GM18909 (cell line): ENCODE results near the gene HELZ.
"Not testable (repeated sequence)": the region's sequence is repeated elsewhere in the genome, so short reads cannot be mapped to it uniquely, and the experiment has no call there.

ENCODE experiments used
- ATAC-seq: cut with Tn5 transposase; IDR thresholded peaks from one replicate; pipeline ENCODE4 v1.9.1; 2021; ENCODE audit warnings: mild to moderate bottlenecking; ENCODE audit not compliant: unreplicated experiment, poor library complexity

HELZ gene, protein sequence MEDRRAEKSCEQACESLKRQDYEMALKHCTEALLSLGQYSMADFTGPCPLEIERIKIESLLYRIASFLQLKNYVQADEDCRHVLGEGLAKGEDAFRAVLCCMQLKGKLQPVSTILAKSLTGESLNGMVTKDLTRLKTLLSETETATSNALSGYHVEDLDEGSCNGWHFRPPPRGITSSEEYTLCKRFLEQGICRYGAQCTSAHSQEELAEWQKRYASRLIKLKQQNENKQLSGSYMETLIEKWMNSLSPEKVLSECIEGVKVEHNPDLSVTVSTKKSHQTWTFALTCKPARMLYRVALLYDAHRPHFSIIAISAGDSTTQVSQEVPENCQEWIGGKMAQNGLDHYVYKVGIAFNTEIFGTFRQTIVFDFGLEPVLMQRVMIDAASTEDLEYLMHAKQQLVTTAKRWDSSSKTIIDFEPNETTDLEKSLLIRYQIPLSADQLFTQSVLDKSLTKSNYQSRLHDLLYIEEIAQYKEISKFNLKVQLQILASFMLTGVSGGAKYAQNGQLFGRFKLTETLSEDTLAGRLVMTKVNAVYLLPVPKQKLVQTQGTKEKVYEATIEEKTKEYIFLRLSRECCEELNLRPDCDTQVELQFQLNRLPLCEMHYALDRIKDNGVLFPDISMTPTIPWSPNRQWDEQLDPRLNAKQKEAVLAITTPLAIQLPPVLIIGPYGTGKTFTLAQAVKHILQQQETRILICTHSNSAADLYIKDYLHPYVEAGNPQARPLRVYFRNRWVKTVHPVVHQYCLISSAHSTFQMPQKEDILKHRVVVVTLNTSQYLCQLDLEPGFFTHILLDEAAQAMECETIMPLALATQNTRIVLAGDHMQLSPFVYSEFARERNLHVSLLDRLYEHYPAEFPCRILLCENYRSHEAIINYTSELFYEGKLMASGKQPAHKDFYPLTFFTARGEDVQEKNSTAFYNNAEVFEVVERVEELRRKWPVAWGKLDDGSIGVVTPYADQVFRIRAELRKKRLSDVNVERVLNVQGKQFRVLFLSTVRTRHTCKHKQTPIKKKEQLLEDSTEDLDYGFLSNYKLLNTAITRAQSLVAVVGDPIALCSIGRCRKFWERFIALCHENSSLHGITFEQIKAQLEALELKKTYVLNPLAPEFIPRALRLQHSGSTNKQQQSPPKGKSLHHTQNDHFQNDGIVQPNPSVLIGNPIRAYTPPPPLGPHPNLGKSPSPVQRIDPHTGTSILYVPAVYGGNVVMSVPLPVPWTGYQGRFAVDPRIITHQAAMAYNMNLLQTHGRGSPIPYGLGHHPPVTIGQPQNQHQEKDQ (N-terminal part only)

DNA sequence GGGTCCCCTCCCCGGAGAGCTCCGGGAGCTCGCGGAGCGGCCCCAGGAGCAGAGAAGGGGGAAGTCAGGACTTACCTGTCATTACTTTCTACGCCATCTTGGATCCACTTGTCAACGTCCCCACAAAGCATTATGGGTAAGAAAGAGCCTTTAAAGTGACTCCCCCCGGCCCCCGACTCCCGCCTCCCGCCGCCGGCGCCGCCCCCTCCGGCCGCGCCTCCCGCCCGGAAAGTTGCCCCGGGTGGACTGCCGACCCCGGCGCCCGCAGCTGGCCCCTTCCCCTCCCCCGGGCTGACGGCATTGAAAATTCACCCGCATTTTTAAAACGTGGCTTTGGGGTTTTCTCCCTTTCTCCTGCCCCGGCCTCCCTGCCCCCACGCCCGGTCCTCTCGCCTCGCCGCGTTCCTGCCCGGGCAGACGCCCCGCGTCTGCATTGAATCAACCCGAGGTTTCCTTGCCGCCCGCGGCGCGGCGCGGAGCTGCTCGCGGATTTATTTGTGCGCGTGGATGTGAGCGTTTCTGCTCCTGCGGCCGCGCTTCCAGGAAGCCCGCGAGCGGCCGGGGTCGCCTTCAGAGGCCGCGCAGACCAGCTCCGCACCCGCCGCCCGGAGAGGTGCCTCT lies at the start of gene HELZ:
TSS of gene HELZ (minus strand) at position 124 of the 621 bp plus-strand sequence. CDS start 26,392 bp downstream, outside the sequence.
- ATAC-seq, result peak; percentile 52

DNA sequence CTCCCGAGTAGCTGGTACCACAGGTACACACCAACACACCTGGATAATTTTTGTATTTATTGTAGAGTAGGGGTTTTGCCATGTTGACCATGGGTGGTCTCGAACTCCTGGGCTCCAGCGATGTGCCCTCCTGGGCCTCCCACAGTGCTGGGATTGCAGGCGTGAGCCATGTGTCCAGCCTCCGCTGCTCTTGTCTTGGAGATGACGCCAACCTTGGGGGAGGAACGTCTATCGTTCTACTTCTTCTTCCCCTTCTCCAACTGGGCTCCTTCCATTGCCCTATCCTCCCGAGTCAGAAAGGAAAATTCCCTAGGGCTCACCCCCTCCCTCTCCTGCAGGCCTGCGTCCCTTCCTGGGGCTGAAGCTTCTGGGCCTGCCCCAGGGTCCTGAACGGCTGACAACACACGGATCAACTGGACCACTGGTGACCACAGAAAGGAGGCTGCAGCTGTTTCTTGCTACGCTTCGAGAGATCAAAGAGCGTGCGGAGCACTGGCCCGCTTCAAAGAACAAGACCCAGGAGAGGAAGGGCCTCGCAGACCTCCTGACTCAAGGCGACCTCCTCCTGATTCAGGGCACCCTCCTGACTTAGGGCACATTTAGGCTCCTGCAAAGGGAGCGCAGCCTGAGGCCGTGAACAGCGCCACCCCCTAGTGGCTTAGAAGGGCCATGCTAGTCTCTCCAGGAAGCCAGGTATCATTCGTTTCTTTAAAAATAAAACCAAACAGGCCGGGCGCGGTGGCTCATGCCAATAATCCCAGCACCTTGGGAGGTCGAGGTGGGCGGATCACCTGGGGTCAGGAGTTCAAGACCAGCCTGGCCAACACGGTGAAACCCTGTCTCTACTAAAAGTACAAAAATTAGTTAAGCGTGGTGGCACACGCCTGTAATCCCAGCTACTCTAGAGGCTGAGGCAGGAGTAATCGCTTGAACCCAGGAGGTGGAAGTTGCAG lies 48.5 kb upstream of the HELZ start:
- ATAC-seq, result peak; percentile 80

DNA sequence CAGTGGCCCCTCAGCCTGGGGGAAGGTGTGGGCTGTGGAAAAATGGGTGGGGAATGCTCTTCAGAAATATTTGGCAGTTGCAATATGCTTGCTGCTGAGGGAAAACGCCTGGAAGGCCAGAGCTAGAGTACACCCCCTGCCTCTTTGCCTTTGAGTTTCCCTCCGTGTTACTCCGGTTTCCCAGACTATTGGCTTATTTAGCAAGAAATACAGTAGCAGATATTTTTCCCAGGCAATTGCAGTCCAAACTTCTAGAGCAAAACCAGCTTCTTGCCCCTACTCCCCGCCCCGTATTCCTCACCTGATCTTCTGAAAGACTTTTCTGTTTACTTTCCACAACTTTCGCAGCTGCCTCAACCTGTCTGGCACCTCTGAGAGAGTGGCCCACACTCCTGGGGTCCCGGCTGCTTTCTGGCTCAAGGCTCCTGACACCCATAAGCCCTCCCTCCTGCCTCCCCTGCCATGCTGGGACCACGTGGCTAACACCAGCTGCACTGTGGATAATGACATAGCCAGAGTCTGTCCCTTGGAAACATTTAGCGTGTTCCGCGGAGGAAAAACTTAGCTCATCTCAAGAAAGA lies 45.8 kb upstream of the HELZ start:
- no peak for ATAC-seq

DNA sequence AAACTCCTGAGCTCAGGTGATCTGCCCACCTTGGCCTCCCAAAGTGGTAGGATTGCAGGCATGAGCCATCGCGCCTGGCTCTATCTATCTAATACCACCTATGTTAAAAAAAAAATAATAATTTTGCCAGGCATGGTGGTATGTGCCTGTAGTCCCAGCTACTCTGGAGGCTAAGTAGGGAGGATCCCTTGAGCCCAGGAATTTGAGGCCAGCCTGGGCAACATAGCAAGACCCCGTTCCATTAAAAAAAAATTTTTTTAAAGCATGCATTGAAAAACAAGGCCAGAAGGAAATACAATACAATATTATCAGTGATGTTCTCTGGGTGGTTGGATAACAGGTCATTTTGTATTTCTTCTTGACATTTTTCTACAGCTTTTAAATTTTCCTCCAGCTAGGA lies 45.2 kb upstream of the HELZ start:
- ATAC-seq, result no peak

DNA sequence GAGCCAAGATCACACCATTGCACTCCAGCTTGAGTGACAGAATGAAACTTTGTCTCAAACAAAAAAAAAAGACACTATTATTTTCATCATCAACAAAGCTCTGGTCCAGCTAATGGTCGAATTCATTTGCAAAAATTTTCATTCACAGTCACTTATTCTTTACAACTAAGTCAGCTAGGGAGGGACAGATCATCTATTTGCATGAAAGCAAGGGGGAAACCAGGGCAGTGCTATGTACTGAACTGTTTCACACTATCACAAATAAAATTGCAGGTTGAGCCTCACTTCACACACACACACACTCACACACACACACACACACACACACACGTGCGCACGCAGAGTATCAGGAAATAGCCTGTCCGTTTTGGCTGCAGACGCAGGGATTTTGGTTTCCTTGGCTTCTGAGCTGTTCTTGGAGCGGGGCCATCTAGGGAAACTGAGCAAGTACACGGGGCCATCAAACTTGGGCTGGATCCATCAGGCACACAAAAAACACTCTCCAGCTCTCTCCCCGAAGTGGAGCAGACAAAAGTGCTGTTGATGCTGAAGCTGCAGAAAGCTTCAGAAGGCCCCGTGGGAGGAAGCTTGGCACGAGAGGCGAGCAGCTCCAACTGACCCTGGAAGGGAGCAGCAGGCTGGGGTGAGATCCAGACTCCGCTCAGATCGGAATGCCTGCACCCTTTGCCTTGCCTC lies 44.3 kb upstream of the HELZ start:
- ATAC-seq, result no peak

DNA sequence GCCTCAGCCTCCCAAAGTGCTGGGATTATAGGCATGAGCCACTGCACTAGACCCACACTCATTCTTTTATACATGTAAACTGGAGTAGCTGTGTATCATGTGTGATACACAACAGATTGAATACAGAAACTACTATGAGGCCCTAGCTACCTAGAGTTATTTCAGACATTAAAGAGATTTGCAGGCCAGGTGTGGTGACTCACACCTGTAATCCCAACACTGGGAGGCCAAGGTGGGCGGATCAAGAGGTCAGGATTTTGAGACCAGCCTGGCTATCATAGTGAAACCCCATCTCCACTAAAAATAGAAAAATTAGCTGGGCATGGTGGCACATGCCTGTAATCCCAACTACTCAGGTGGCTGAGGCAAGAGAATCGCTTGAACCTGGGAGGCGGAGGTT lies 41.8 kb upstream of the HELZ start:
- ATAC-seq, result not testable (repeated sequence)

DNA sequence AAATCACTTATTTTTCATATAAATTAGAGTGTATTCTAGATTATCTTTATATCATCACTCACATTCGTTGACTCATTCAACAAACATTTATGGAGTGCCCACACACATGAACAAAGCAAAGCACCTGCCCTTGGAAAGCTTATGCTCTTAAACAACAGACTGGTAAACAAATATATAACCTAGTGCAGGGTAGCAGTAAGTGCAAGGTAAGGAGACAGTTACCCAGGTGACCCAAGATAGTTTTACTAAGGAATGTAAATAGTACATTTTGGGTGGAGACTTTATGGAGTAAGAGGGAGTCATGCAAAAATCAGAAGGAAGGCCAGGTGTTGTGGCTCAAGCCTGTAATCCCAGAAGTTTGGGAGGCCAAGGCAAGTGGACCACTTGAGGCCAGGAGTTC lies 40.4 kb upstream of the HELZ start:
- no peak for ATAC-seq

DNA sequence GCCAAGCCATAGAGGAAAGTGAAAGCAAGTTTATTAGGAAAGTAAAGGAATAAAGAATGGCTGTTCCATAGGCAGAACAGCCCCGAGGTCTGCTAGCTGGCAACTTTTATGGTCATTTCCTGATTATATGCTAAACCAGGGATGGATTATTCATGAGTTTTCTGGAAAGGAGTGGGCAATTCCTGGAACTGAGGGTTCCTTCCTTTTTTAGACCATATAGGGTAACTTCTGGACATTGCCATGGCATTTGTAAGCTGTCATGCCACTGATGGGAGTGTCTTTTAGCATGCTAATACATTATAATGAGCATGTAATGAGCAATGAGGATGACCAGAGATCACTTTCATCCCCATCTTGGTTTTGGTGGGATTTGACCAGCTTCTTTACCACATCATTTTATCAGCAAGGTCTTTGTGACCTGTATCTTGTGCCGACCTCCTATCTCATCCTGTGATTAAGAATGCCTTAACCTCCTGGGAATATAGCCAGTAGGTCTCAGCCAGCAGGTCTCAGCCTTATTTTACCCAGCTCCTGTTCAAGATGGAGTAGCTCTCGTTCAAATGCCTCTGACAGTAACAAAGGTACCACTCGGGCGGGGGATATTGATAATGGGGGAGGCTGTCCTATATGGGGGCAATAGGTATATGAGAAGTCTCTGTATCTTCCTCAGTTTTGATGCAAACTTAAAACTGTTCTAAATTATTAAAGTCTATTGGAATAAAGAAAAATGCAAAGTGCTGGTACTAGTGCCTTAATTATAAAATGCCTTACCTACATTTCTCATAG lies 38.9 kb upstream of the HELZ start:
- no peak for ATAC-seq

DNA sequence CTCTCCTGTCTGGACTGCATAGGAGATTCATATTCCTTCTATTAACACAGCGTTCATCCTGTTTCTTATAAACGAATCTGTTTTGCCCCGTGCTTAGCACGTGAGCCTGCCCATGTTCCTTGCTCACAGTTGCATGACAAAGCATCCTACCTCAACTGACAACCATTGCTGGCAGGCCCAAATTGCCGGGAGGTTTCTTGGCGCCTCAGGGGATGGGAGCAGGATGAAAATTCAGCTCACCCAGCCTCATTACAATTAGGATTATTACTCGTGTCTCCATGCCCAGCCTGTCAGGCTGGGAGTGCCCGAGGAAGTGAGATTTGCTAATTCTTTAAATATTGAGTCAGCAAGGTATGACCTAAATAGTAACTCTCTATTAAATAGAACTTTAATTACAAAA lies 36.7 kb upstream of the HELZ start:
- ATAC-seq, result no peak

DNA sequence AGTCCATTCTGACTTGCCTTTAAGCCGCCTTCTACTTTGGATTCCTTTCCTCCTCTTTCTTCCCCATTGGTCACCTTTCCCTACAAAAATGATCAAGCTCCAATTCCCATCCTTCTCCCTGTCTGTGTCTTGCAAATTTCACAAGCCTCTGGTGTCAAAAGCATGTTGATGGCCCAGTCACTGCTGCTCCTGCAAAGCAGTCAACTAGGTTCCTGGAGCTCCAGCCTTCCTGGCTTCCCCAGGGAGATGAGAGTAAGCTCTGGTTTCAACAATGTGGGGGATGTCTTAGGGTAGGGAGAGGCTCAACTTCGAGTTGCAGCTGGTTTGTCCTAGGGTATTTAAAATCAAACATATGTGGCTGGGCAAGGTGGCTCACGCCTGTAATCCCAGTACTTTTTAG lies 36.1 kb upstream of the HELZ start:
- no peak for ATAC-seq

DNA sequence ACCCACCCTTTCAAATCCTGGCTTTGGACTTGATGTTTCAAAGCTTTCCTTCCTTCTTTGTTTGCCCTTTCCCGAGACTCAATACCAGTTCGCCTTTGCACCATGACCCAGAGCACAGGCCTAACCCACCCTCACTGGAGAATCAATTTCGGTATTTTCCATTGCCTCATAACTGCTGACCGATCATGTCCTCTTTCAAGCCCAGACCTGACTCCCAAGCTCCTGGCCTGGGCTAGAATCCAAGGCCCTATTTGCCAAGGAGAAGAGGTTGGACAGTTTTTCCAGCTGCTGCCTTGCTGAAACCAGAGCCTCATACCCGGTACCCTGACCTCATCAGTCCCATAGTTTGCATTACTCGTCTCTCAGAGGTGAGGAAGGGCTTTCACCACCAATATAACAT lies 35.3 kb upstream of the HELZ start:
- ATAC-seq, result no peak

DNA sequence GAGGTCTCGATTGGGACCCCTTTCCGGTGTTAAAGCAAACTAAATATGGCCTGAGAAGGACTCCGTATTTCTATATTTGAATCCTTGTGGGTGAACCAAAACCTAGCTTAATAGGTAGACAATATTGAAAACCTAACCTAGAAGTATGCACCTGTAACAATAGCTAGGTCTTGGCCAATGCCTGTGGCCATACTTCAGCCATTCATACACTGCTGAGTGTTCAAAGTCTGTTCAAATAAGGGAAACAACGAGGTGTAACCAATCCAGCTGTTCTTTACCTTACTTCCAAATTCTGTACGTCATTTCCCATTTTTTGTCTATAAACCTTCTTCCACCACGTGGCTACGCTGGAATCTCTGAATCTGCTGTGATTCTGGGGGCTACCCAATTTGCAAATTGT lies 34.1 kb upstream of the HELZ start:
- ATAC-seq, result no peak

DNA sequence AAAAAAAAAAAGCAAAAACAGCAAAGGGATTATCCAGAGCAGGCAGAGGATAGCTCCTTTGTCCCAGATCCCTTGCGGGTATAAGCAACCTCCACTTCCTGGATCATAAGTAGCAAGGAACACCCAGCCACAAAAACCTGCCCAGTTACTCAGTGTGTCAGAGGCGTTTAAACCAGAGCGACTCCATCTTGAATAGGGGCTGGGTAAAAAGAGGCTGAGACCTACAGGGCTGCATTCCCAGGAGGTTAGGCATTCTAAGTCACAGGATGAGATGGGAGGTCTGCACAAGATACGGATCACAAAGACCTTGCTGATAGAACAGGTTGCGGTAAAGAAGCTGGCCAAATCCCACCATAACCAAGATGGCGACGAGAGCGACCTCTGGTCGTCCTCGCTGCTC lies 33.4 kb upstream of the HELZ start:
- no peak for ATAC-seq

DNA sequence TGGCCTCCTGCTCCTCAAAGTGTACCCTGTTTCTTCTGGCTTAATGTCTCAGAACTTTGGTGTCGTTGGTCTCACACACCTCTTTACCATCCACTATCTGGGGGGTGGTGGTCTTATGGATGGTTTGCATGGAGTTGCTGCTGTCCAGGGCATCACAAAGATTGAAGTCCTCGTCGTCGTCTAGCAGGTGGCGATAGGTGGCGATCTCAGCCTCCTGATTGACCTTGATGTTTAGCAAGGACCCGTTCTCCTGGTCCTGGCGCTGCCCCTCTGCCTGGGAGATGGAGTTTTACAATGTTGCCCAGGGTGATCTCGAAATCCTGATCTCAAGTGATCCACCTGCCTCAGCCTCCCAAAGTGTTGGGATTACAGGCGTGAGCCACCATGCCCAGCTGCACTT lies 31.1 kb upstream of the HELZ start:
- no peak for ATAC-seq

DNA sequence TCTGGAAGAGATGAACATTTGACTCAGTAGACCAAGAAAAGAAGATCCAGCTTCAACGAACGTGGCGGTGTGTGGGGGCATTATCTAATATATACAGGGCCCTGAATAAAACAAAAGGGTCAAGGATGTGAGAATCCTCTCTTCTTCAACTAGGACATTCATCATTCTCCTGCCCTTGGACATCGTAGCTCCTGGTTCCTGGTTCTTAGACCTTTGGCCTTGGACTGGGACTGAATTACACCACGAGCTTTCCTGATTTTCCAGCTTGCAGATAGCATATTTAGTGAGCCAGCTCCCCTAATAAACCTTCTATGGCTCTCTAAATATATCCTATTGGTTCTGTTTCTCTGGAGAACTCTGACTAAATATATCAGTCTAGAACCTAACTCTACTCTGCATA lies 29.5 kb upstream of the HELZ start:
- ATAC-seq, result no peak

DNA sequence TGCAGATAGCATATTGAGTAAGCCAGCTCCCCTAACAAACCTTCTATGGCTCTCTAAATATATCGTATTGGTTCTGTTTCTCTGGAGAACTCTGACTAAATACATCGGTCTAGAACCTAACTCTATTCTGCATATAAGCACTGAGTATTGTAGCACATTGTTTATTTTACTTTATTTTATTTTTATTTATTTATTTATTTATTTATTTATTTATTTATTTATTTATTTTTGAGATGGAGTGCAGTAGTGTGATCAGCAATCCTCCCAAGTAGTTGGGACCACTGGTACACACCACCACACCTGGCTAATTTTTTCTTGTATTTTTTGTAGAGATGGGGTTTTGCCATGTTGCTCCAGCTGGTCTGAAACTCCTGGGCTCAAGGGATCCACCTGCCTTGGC lies 28.9 kb upstream of the HELZ start:
- ATAC-seq, result no peak

DNA sequence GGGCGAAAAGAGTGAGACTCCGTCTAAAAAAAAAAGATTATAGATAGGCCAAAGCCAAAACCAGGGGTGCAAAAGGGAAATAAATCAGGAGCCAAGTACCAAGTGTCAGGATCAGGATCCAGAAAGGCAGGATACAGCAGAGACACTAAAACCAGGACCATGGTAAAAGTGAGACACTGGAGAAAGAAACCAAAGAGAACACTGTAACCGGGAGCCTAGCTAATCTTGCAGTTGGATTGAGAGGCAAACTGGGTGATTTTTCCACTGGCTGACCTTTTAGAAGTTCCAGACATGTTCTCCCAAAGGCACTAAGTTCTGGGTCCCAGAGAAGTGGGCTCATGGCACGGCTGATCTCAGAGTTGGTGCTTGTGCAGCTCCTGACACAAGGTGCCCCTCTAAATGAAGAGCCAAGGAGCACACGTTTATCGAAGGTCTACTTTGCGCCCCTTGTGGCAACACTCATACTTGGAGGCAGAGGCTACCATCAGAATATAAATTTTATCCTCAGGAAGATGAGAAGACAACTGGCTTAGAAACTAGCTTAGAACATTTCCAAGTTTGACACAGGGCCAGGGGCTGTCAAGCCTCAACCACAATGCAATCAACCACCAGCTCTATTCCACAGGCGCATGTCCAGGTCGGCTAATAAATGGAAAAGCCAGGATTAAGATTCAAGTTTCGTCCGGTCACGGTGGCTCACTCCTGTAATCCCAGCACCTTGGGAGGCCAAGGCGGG lies 27.5 kb upstream of the HELZ start:
- ATAC-seq, result no peak
